Activated T-cell treated with anti-CD3 and anti-CD28 coated beads for 48 hours (primary cell): ENCODE data around the gene SSH2.

Source experiments
- DNase-seq: peaks from one replicate; pipeline ENCODE4 v3.0.0-alpha.2; 2020; ENCODE audit warnings: low read depth

The SSH2 gene

GRCh38 chr17:29621751-29622194, 308.3 kb downstream of the SSH2 start:
- DNase-seq: no peak

- DNase-seq: no peak
Measured at GRCh38 chr17:29620779-29621500, 309.1 kb downstream of the SSH2 start.

DNA sequence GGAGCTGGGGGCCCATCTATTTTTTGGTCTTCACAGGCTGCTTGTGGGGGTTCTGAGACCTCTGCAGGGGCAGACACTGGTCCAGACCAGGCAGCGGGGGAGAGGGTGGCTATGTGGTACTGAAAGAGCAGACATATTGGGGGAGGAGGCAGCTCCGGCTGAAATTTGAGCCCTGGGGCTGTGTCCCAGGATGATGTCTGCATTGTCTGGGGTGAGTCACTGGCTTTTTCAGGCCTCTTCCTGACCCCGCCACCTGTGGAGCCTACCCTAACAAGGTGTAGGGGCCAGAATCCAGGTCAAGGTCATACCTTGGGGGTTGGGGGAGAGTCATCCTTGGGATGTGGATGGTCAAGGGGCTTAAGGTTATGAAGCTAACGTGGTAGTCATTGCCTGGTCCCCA, 309.8 kb downstream of the SSH2 start:
- DNase-seq: no peak

GRCh38 chr17:29619251-29619650, 310.8 kb downstream of the SSH2 start:
- DNase-seq: no peak

- DNase-seq: no peak
Measured at GRCh38 chr17:29618272-29619065, 311.6 kb downstream of the SSH2 start.

- peak; percentile 86 for DNase-seq
Measured at GRCh38 chr17:29617481-29618271, 312.4 kb downstream of the SSH2 start.

GRCh38 chr17:29617125-29617480, 312.9 kb downstream of the SSH2 start:
- peak; percentile 93 for DNase-seq

GRCh38 chr17:29616300-29617048, 313.6 kb downstream of the SSH2 start:
- DNase-seq: no peak

DNA sequence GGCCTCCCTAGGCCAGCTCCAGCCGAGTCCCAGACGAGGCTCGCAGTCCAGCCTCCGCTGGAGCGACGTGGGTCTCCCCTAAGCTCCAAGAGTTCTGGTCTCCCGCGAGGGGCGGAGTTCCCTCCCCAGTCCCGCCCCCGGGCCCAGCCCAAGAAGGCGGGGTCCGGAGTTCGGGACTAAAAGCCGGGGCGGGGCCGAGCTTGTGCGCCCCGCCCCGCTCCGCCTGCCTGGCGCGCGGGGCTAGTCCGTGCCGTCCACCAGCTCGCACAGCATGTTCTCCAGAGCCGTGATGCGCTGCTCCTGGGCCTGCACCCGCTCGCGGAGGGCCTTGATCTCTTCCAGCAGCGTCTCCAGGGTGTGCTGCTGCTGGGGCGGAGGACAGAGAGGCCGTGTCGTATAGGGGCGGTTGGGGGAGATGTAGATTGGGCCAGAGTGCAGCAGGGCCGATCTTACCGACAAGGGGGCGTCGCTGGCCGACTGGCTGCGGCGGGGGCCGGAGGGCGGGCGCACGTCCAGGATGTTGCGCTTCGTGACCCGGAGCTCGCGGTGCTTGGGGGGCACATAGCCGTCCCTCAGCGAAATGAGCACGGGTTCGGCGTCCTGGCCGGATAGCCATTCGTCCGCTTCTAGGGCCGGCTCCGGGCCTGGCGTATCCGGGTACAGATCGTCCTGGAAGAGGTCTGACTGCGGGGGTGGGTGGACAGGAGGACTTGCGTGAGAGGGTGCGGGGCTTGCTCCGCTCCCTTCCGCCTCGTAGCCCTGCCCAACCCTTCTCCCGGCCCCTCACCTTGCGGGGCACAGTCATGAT, 314.3 kb downstream of the SSH2 start:
- DNase-seq: peak; percentile 86

- no peak for DNase-seq
Measured at GRCh38 chr17:29615048-29615385, 315.0 kb downstream of the SSH2 start.

- DNase-seq: no peak
Measured at GRCh38 chr17:29614349-29615047, 315.5 kb downstream of the SSH2 start.

- no peak for DNase-seq
Measured at GRCh38 chr17:29613856-29614255, 316.2 kb downstream of the SSH2 start.

GRCh38 chr17:29613352-29613837, 316.6 kb downstream of the SSH2 start:
- peak; percentile 97 for DNase-seq

GRCh38 chr17:29612404-29613280, 317.4 kb downstream of the SSH2 start:
- no peak for DNase-seq

DNA sequence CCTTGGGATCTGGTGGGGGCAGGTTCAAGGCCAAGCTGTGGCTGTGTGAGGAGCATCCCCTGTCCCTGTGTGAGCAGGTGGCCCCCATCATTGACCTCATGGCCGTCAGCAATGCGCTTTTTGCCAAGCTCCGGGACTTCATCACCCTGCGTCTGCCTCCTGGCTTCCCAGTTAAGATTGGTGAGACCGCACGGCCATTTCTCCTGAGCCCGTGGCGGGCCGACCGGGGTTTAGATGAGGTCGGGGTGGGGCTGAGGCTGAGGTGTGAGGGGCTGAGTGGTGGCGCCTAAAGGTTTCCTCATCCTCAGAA, 318.0 kb downstream of the SSH2 start:
- DNase-seq: no peak

- no peak for DNase-seq
Measured at GRCh38 chr17:29611351-29612093, 318.5 kb downstream of the SSH2 start.

- DNase-seq: no peak
Measured at GRCh38 chr17:29610395-29610794, 319.6 kb downstream of the SSH2 start.

DNA sequence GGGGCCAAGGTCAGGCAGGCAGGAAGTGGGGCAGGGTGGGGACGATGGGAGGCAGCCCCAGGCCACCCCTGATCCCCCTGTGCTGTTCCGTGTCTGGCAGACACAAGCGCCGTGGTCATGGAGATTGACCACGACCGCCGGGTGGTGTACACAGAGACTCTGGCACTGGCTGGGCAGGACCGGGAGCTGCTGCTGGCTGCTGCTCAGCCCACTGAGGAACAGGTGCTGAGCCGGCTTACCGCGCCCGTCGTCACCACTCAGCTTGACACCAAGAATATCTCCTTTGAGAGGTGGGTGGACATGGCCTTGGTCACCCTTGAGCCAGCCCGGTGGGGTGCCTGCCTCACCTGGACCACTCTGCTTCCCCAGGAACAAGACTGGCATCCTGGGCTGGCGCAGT, 321.0 kb downstream of the SSH2 start:
- DNase-seq: no peak
